K562 (cell line): ENCODE results near the gene P2RX5. TPM values are rescaled to one million over a fixed set of nuclear protein-coding genes. Genes with fewer than 3 reads are reported as not detected.

Experiments used
- ATAC-seq: fragments of 200-7000 bp; cut with Tn5 transposase; 3 replicates; pipeline ENCODE4 v1.9.1; 2020; ENCODE audit warnings: moderate library complexity
- BruUV-seq: library from RNA; stranded (reverse); fragments of 400-500 nt; replicated peaks from 2 replicates; lab custom pipeline; 2021; lab: Mats Ljungman, UMichigan
- CTCF ChIA-PET: fragments of 300-600 bp; formaldehyde crosslinking; extraction: SDS; loops from one replicate; lab custom pipeline; 2021; ENCODE audit warnings: low intra/inter-chr PET ratio; lab: Yijun Ruan, JAX
- POLR2A ChIA-PET: fragments of 300-600, 350-650 bp; sonication (Branson Sonifier 250); formaldehyde crosslinking; extraction: SDS; loops from one replicate; lab custom pipeline; 2021; ENCODE audit warnings: antibody characterized with exemption, inconsistent platforms; lab: Yijun Ruan, JAX
- DNase-seq, 4 experiments: peaks; one replicate each; pipeline versions ENCODE4 v3.0.0 to v3.0.0-alpha.2; 2011 to 2018; ENCODE audit warnings: low spot score in 3 of 4, mixed read lengths in 3 of 4; ENCODE audit errors: extremely low read depth in 1 of 4
- FAIRE-seq: peaks from 2 replicates; lab custom pipeline; 2011; peaks lifted over from hg19 to GRCh38; lab: Jason Lieb, UNC
- H2AFZ ChIP-seq: 2 replicates; pipeline ENCODE4 v1.6.0; 2011; ENCODE audit warnings: low read depth, low read length, control low read depth, inconsistent platforms
- H3K27ac ChIP-seq: fragments of 200-600 bp; 3 replicates; pipeline ENCODE4 v1.8.0; 2011; ENCODE audit warnings: low read depth, mild to moderate bottlenecking, control low read depth, inconsistent platforms, low read length, moderate library complexity, mixed read lengths; ENCODE audit errors: extremely low read depth
- H3K27me3 ChIP-seq, 2 experiments: fragments of 300-600 bp in 1 of 2; 2 replicates in 1 of 2; 3 replicates in 1 of 2; pipeline versions ENCODE4 v1.6.0 to v1.8.0; 2011; ENCODE audit warnings: inconsistent platforms in 2 of 2, low read length in 2 of 2, mild to moderate bottlenecking in 1 of 2, mixed read lengths in 1 of 2, moderate library complexity in 1 of 2; ENCODE audit not compliant: control insufficient read depth in 2 of 2, insufficient read depth in 2 of 2
- H3K36me3 ChIP-seq: fragments of 300-600 bp; 3 replicates; pipeline ENCODE4 v1.8.0; 2011; ENCODE audit warnings: mild to moderate bottlenecking, low read length, inconsistent platforms; ENCODE audit not compliant: control insufficient read depth, insufficient read depth
- H3K4me1 ChIP-seq, 2 experiments: fragments of 200-600 bp in 1 of 2; replicated peaks in 1 of 2; 2 replicates in 1 of 2; 3 replicates in 1 of 2; pipeline versions ENCODE4 v1.5.1 to v1.8.0; 2011; ENCODE audit warnings: inconsistent platforms in 2 of 2, low read length in 2 of 2, mild to moderate bottlenecking in 1 of 2, mixed read lengths in 1 of 2, moderate library complexity in 1 of 2; ENCODE audit not compliant: control insufficient read depth in 2 of 2, insufficient read depth in 2 of 2
- H3K4me2 ChIP-seq: 2 replicates; pipeline ENCODE4 v1.6.1; 2011; ENCODE audit warnings: low read length, control low read depth, inconsistent platforms, mixed read lengths; ENCODE audit not compliant: insufficient read depth
- H3K4me3 ChIP-seq: fragments of 200-600 bp; sonication (generic), shearing (Covaris generic); 2 replicates; pipeline ENCODE4 v1.5.1; 2016; ENCODE audit warnings: control low read depth, inconsistent platforms
- H3K79me2 ChIP-seq: fragments of 200-600 bp; 3 replicates; pipeline ENCODE4 v1.8.0; 2011; ENCODE audit warnings: low read length, inconsistent platforms; ENCODE audit not compliant: control insufficient read depth, insufficient read depth
- H3K9ac ChIP-seq, 2 experiments: 2 replicates each; pipeline versions ENCODE4 v1.6.0 to v1.6.1; 2011; ENCODE audit warnings: low read depth in 2 of 2, low read length in 2 of 2, control low read depth in 1 of 2, inconsistent platforms in 1 of 2, mild to moderate bottlenecking in 1 of 2, mixed read lengths in 1 of 2; ENCODE audit not compliant: insufficient read depth in 1 of 2
- H3K9me1 ChIP-seq: one replicate; pipeline ENCODE4 v1.6.0; 2011; ENCODE audit warnings: inconsistent platforms, mild to moderate bottlenecking, low read length, moderate library complexity; ENCODE audit not compliant: control insufficient read depth, insufficient read depth
- H3K9me3 ChIP-seq: replicated peaks from 2 replicates; pipeline ENCODE4 v1.5.1; 2011; ENCODE audit warnings: low read depth, low read length, inconsistent platforms; ENCODE audit not compliant: control insufficient read depth, insufficient read depth
- H4K20me1 ChIP-seq: replicated peaks from 2 replicates; pipeline ENCODE4 v1.6.1; 2011; ENCODE audit warnings: low read length, inconsistent platforms, mixed read lengths; ENCODE audit not compliant: control insufficient read depth, insufficient read depth
- CC2D1A ChIP-seq: fragments of 450-650 bp; IDR thresholded peaks from 2 replicates; pipeline ENCODE4 v1.6.1; 2017; ENCODE audit warnings: mild to moderate bottlenecking
- CCAR2 ChIP-seq: fragments of 200-400 bp; formaldehyde crosslinking; IDR thresholded peaks from 2 replicates; pipeline ENCODE4 v1.6.1; 2017; ENCODE audit warnings: mild to moderate bottlenecking, low read depth, low read length
- CHD2 ChIP-seq: IDR thresholded peaks from 2 replicates; pipeline ENCODE4 v1.6.1; 2011; ENCODE audit warnings: low read depth, low read length
- CHD4 ChIP-seq: fragments of 200-600 bp; sonication (generic); IDR thresholded peaks from 3 replicates; pipeline ENCODE4 v1.6.1; 2012; ENCODE audit warnings: low read depth, mild to moderate bottlenecking, mixed read lengths, low read length, inconsistent platforms; ENCODE audit not compliant: insufficient read depth, insufficient replicate concordance, poor library complexity, severe bottlenecking
- DMBX1 ChIP-seq: fragments of 250-450 bp; sonication (Bioruptor Pico); IDR thresholded peaks from 2 replicates; pipeline ENCODE4 v1.8.0; 2022; ENCODE audit warnings: inconsistent platforms, mild to moderate bottlenecking, moderate library complexity, borderline replicate concordance
- OTX1 ChIP-seq: fragments of 450-650 bp; formaldehyde crosslinking; IDR thresholded peaks from 2 replicates; pipeline ENCODE4 v1.4.0; 2022; ENCODE audit warnings: mild to moderate bottlenecking
- RBM15 ChIP-seq: fragments of 200-400 bp; formaldehyde crosslinking; IDR thresholded peaks from 2 replicates; pipeline ENCODE4 v1.6.1; 2018; ENCODE audit warnings: mild to moderate bottlenecking, low read length, moderate library complexity; ENCODE audit not compliant: insufficient read depth
- SLC30A9 ChIP-seq: fragments of 250-450 bp; sonication (Bioruptor Pico); IDR thresholded peaks from 2 replicates; pipeline ENCODE4 v1.8.0; 2022; ENCODE audit warnings: mild to moderate bottlenecking, moderate library complexity
- ZNF644 ChIP-seq: fragments of 200-800 bp; sonication (Bioruptor generic); IDR thresholded peaks from 2 replicates; pipeline ENCODE4 v1.6.1; 2016; ENCODE audit warnings: low read depth, missing genetic modification characterization, missing compliant biosample characterization
- ZNF764 ChIP-seq: fragments of 250-450 bp; sonication (Bioruptor Pico); IDR thresholded peaks from 2 replicates; pipeline ENCODE4 v1.4.0; 2020; ENCODE audit warnings: low read depth, mild to moderate bottlenecking, moderate library complexity
- ZNF77 ChIP-seq: fragments of 250-450 bp; sonication (Bioruptor Pico); IDR thresholded peaks from 2 replicates; pipeline ENCODE4 v1.5.0; 2020
- WGBS: fragments of 100-300 bp; shearing (Covaris generic); methylation state at CpG from one replicate; pipeline ENCODE4 v1.1.6; 2016; ENCODE audit warnings: low coverage, mixed read lengths; ENCODE audit not compliant: insufficient coverage; ENCODE audit errors: missing lambda C conversion rate; 5-methylcytosine and 5-hydroxymethylcytosine counted together
- in situ Hi-C: fragments of 300-500 bp; cut with MboI; formaldehyde crosslinking; loops from 4 replicates; pipeline ENCODE4 v1.15.0; 2018; ENCODE audit warnings: inconsistent platforms, mixed read lengths
- intact Hi-C: fragments of 100-400 bp; cut with micrococcal nuclease; formaldehyde crosslinking; loops from 2 replicates; pipeline ENCODE4 v1.14.2; 2022
- polyA plus RNA-seq, 8 experiments: library from polyadenylated mRNA; depleted of rRNA in 4 of 8; stranded (reverse) in 5 of 8; unstranded in 3 of 8; fragments of >200 nt; fragmentation: Nextera tagmentation in 2 of 8; fragmentation: Illumina TruSeq in 1 of 8; extraction: Ambion mirVana in 2 of 8; extraction: Trizol in 1 of 8; gene quantifications; 2 replicates each; pipeline versions ENCODE4 v1.2.1 to v1.2.3, GENCODE V29; 2011 to 2014; ENCODE audit warnings: inconsistent platforms in 1 of 8, missing spikeins in 1 of 8
- total RNA-seq, 7 experiments: library from RNA; depleted of rRNA in 6 of 7; stranded (reverse); fragments of >200 nt in 6 of 7; fragmentation: Illumina TruSeq in 2 of 7; extraction: Trizol in 2 of 7; gene quantifications; 2 replicates each; pipeline versions ENCODE4 v1.2.1 to v1.2.3, GENCODE V29; 2011 to 2021; ENCODE audit warnings: low replicate concordance in 1 of 7
- TF ChIP-seq, protein P1 (sequence below): fragments of 450-650 bp; formaldehyde crosslinking; IDR thresholded peaks from 2 replicates; pipeline ENCODE4 v1.4.0; 2020; ENCODE audit warnings: mild to moderate bottlenecking, moderate library complexity
- TF ChIP-seq, protein P2 (sequence below): sonication (generic); formaldehyde crosslinking; IDR thresholded peaks from 2 replicates; pipeline ENCODE4 v1.9.0; 2022; ENCODE audit warnings: mild to moderate bottlenecking, missing genetic modification reagents
- TF ChIP-seq, protein P3 (sequence below): fragments of 250-450 bp; sonication (Bioruptor Pico); IDR thresholded peaks from 2 replicates; pipeline ENCODE4 v1.4.0; 2020; ENCODE audit warnings: mild to moderate bottlenecking, moderate library complexity

The P2RX5 gene
- total and polyA plus RNA-seq, 9 of the 15 experiments (the other 6 are each of a cell fraction or from before 2014, with no cell fraction given): 0.31 to 4.0 (median 1.3) TPM

DNA sequence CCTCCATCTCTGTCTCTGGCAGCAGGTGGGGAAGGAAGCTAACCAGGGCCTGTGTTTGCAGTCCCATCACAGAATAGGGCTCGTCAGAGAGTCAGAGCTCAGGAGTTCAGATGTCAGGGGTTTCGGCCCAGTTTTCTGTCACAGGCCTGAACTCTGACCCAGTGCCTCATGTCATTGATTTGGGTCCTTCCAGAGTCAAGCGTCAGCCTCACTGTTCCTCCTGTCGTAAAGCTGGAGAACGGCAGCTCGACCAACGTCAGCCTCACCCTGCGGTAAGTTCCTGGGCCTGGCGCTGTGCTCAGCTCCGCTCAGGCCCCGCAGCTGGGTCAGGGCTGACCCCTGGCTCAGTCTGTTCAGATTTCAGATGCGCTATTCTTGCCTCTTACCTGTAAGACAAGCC is 48.7 kb downstream of the P2RX5 start (continued):
- TF ChIP-seq CCAR2 (no peak), ZNF644 (tag) (no peak), RBM15 (no peak), DMBX1 (CRISPR knock-in tag) (no peak), CHD4 (no peak), SLC30A9 (no peak), CC2D1A (no peak)

DNA sequence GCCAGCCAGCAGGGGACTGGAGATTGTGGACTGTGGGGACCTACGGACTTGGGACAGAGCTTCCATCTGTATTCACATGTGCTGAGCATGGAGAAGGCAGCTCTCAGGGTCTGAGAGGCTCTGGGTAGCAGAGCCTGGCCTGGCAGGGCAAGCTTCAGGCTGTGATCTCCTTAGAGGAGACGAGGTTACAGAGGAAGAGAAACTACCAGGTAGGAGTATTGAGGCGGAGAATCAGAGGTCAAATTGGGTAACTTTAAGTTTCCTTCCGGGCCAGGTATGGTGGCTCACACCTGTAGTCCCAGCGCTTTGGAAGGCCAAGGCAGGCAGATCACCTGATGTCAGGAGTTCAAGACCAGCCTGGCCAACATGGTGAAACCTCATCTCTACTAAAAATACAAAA is 50.6 kb downstream of the P2RX5 start:
- CTCF ChIA-PET: interaction anchor here (0.7 kb wide), 1 partner anchor 27 kb away, joined by 3 read pairs; no protein-coding TSS in a partner anchor
- FAIRE-seq (no peak), ATAC-seq (no peak), DNase-seq (no peak)
- POLR2A ChIA-PET: interaction anchor here (0.8 kb wide), 1 partner anchor 9 kb away, joined by 4 read pairs; no protein-coding TSS in a partner anchor
- H2AFZ ChIP-seq: no peak overlapping the region
- no peak overlapping the region for H3K4me2 ChIP-seq
- peaks cover 3% of the 10 kb centered on the region; the same call in 1 of the 3 replicates for H3K36me3 ChIP-seq
- BruUV-seq: no TSS peak
- in situ Hi-C loops (no loop called here), intact Hi-C loops (no loop called here)
- no peaks in the 10 kb centered on the region for H4K20me1 ChIP-seq
- no peaks in the 10 kb centered on the region for H3K9me1 ChIP-seq
- H3K4me3 ChIP-seq: no peak overlapping the region
- no peaks in the 10 kb centered on the region for H3K79me2 ChIP-seq
- WGBS: 52% methylated on average over 5 of the region's 5 CpGs
- H3K9me3 ChIP-seq: no peaks in the 10 kb centered on the region
- no peak overlapping the region for H3K27ac ChIP-seq
- H3K9ac ChIP-seq: no peak overlapping the region
- peaks cover 13 to 16% of the 10 kb centered on the region in 2 experiments for H3K4me1 ChIP-seq
- no peaks in the 10 kb centered on the region for H3K27me3 ChIP-seq
- no peak for TF ChIP-seq CHD2
- TF ChIP-seq, protein P1, sequence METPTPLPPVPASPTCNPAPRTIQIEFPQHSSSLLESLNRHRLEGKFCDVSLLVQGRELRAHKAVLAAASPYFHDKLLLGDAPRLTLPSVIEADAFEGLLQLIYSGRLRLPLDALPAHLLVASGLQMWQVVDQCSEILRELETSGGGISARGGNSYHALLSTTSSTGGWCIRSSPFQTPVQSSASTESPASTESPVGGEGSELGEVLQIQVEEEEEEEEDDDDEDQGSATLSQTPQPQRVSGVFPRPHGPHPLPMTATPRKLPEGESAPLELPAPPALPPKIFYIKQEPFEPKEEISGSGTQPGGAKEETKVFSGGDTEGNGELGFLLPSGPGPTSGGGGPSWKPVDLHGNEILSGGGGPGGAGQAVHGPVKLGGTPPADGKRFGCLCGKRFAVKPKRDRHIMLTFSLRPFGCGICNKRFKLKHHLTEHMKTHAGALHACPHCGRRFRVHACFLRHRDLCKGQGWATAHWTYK (CRISPR knock-in tag): no peak
- TF ChIP-seq, protein P2, sequence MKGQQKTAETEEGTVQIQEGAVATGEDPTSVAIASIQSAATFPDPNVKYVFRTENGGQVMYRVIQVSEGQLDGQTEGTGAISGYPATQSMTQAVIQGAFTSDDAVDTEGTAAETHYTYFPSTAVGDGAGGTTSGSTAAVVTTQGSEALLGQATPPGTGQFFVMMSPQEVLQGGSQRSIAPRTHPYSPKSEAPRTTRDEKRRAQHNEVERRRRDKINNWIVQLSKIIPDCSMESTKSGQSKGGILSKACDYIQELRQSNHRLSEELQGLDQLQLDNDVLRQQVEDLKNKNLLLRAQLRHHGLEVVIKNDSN: no peak
- no peak for TF ChIP-seq ZNF764 (CRISPR knock-in tag)
- TF ChIP-seq, protein P3, sequence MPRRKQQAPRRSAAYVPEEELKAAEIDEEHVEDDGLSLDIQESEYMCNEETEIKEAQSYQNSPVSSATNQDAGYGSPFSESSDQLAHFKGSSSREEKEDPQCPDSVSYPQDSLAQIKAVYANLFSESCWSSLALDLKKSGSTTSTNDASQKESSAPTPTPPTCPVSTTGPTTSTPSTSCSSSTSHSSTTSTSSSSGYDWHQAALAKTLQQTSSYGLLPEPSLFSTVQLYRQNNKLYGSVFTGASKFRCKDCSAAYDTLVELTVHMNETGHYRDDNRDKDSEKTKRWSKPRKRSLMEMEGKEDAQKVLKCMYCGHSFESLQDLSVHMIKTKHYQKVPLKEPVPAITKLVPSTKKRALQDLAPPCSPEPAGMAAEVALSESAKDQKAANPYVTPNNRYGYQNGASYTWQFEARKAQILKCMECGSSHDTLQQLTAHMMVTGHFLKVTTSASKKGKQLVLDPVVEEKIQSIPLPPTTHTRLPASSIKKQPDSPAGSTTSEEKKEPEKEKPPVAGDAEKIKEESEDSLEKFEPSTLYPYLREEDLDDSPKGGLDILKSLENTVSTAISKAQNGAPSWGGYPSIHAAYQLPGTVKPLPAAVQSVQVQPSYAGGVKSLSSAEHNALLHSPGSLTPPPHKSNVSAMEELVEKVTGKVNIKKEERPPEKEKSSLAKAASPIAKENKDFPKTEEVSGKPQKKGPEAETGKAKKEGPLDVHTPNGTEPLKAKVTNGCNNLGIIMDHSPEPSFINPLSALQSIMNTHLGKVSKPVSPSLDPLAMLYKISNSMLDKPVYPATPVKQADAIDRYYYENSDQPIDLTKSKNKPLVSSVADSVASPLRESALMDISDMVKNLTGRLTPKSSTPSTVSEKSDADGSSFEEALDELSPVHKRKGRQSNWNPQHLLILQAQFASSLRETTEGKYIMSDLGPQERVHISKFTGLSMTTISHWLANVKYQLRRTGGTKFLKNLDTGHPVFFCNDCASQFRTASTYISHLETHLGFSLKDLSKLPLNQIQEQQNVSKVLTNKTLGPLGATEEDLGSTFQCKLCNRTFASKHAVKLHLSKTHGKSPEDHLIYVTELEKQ (CRISPR knock-in tag): no peak
- no peak for TF ChIP-seq ZNF77 (CRISPR knock-in tag)
- no peak for TF ChIP-seq OTX1 (CRISPR knock-in tag)
